ENCODE measurements around the gene STX2. TPM values are rescaled to one million over a fixed set of nuclear protein-coding genes. Genes with fewer than 3 reads are reported as not detected.
A peak's percentile ranks its signal among the peaks of the same experiment; 100 is the strongest.
"Not testable (repeated sequence)": the region's sequence is repeated elsewhere in the genome, so short reads cannot be mapped to it uniquely, and the experiment has no call there.

The STX2 gene
- total RNA-seq, 1 experiment from 2014 or later, result 19.7 TPM

DNA sequence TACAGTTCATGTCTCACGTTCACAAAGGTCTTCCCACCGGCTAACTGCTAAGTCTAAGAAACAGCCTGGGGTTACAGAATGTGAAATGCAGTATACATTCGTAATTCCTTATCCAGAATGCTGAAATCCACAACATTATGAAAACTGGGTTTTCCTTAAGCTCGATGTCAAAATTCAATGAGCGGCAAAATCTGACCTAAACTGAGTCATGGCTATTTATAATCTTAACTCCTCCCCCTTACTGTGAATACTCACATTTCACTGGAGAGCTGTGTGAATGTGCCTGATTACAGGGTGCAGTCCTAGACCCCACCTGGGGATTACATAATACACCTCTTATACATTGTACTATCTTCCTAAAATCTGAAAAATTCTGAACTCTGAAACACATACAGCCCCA is 35.3 kb downstream of the STX2 start:
- DNase-seq (ENCODE audit: low read depth), result no peak

DNA sequence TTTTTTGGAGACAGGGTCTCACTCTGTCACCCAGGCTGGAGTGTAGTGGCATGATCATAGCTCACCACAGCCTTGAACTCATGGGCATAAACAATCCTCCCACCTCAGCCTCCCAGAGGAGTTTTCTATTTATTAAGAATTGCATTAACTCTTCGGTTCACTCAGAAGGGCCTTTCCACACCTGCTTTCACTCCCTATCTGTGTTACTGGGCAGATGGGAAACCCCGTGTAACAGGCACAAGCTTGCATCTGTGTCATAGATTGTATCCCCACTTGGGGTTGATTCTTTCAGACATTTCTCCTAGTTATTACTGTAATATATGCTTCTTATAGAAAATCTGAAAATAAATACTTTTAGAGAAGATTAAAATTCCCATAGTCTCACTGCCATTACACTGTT is 38.7 kb downstream of the STX2 start:
- DNase-seq (ENCODE audit: low read depth), result no peak

DNA sequence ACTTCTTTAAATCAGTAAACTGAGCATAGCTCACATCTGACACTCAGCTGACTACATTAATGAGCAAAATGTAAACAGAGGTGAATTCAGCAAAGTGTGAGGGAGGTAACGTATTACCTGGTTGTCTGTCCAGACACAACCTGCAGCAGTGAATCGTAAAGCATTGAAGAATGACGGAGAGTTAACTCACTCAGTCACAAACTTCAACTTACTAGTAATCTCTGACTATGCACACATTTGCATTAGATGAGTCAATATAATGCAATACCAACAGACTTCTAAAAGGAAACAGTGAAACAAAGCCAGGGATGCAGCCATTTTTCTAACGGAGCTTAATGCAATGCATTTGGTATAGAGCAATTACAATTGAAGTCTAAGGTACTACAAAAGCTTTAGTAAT is 40.0 kb downstream of the STX2 start:
- DNase-seq (ENCODE audit: low read depth), result no peak

GRCh38 chr12:130796985-130797686 is 41.9 kb downstream of the STX2 start:
- no peak for DNase-seq (ENCODE audit: low read depth)

- no peak for DNase-seq (ENCODE audit: low read depth)
These were observed 43.1 kb downstream of the STX2 start for GRCh38 chr12:130795906-130796305.

GRCh38 chr12:130793554-130793849 is 45.5 kb downstream of the STX2 start:
- DNase-seq (ENCODE audit: low read depth), result no peak

DNA sequence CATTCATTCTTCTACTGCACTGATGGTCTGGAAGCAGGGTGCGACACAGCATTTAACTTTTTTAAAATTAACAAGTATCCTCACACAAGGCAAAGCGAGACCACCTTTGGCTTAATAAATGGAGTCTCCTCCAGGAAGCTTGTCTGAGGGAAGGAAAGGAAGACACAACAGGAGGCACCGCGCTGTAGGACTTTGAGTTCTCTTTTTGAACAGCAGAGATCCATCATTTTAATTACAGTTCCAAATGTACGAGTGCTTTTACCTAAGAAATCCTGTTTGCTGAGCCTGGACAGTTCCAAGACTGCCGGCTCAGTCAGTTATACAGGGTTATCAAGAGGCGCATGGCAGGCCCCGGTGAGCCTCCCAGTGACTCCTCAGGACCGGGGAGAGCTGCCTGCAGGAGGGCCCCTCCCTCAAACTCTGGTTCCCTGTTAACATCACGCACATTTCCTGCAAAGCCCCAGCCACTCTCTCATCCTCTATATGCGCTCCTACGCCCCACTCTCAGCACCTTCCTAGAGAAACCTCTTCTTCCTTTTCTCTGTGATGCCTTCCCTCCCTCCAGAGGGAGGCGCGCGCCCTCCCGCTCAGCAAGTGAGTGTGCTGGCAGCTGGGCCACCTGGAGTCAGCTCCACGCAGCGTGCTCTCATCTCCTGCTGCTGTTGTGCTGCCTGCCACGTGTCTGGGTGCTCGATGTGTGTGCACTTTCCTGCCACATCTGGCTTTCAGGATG is 46.1 kb downstream of the STX2 start:
- no peak for DNase-seq (ENCODE audit: low read depth)

GRCh38 chr12:130791629-130792028 is 47.4 kb downstream of the STX2 start:
- DNase-seq (ENCODE audit: low read depth), result no peak

- no peak for DNase-seq (ENCODE audit: low read depth)
These were observed 50.5 kb downstream of the STX2 start for GRCh38 chr12:130788515-130788914.

GRCh38 chr12:130787445-130788410 is 51.3 kb downstream of the STX2 start:
- no peak for DNase-seq (ENCODE audit: low read depth)

DNA sequence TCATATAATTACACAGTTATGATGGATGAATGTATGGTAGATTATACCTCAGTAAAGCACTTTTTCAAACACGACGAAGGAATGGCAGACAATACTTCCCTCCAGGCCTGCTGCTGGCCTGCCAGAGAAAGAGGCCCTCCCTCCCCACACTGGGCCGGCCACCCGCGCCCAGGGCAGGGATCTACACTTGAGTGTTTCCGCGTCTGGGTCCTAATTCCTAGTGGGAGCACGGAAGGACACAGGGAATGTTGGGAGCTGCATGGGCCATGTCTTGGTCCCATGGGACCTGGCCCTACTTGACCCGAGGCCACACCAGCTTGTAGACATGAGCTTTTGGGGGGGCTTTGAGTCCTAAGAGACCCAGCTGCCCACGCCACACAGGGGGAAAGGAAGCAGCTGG is 52.0 kb downstream of the STX2 start:
- no peak for DNase-seq (ENCODE audit: low read depth)

- no peak for DNase-seq (ENCODE audit: low read depth)
These were observed 55.8 kb downstream of the STX2 start for GRCh38 chr12:130783110-130783715.

GRCh38 chr12:130782245-130782644 is 56.8 kb downstream of the STX2 start:
- not testable (repeated sequence) for DNase-seq (ENCODE audit: low read depth)

- no peak for DNase-seq (ENCODE audit: low read depth)
These were observed 58.0 kb downstream of the STX2 start for GRCh38 chr12:130780880-130781575.

DNA sequence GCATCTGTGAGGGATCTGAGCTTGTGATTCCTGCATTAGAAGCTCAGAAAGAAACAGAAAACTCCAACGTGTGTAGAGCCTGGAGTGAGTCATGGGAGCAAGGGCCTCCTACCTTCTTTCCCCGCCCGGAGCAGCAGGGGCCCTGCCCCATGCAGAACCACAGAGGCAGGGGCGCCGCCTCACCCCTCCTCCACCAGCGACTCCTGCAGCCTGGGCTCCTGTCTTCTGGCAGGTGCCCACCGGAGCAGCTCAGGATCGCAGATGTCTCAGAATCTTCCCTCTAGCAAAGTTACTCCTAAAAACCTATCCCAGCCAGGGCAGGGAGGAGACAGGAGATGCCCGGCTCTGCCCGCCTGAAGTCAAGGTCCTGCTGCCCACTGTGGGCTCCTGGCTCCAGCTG is 58.7 kb downstream of the STX2 start:
- no peak for DNase-seq (ENCODE audit: low read depth)

DNA sequence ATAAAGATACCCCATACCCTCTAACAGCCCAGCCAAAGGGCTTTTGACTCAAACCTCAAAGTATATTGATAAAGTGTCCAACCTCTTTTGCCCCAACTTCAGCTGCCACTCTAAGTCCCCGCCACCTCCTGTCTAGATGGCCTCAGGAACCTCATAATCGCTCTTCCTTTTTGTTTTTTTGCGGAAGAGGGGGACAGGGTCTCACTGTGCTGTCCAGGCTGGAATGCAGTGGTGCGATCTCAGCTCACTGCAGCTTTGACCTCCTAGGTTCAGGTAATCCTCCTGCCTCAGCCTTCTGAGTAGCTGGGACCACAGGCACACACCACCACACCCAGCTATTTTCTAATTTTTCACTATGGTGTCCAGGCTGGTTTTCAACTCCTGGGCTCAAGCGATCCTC is 60.3 kb downstream of the STX2 start:
- no peak for DNase-seq (ENCODE audit: low read depth)

- no peak for DNase-seq (ENCODE audit: low read depth)
These were observed 62.2 kb downstream of the STX2 start for GRCh38 chr12:130776857-130777339.

GRCh38 chr12:130775953-130776856 is 62.8 kb downstream of the STX2 start:
- peak; percentile 80 for DNase-seq (ENCODE audit: low read depth)

DNA sequence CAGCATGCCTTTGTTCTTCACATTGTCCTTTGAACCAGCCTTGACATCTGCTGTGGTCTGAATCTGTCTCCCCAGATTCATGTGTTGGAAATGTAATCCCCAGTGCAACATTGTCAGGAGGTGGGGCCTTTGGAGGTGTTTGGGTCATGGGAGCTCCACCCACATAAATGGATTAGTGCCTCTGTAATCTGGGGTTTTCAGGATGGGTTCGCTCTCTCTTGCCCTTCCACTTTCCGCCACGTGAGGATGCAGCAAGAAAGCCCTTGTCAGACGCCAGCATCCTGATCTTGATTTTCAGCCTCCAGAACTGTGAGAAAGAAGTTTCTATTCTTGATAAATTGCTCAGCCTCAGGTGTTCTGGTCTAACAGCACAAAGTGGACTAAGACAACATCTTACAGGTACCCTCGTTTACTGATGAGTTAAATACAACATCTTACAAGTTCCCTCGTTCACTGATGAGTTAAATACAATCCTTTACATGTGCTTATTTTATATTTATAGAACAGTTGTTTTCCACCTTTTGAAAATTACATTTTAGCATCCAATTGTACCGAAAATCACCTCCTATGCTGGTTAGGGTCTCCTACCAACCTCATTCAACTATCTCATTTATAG is 68.5 kb downstream of the STX2 start:
- DNase-seq (ENCODE audit: low read depth), result no peak
